NCI-H748 treated with DMSO at 0.1 percent for 48 hours (cell line): ENCODE measurements around the gene TTF1.
A peak's percentile ranks its signal among the peaks of the same experiment; 100 is the strongest.
"Not testable (repeated sequence)": the region's sequence is repeated elsewhere in the genome, so short reads cannot be mapped to it uniquely, and the experiment has no call there.

Experiments used
- DNase-seq: peaks from one replicate; lab custom pipeline; 2025; lab: John Stamatoyannopoulos, UW

TTF1 gene

GRCh38 chr9:132411091-132411508 lies 4.5 kb upstream of the TTF1 start:
- DNase-seq, result peak; percentile 68

- DNase-seq, result no peak
These were observed 4.0 kb upstream of the TTF1 start for GRCh38 chr9:132410642-132411041.

- DNase-seq, result peak; percentile 22
These were observed 3.3 kb upstream of the TTF1 start, which contains the start of gene CFAP77 for GRCh38 chr9:132409828-132410528. CFAP77 (plus strand) TSS chr9:132410211; CDS start chr9:132410272, 61 bp downstream.

DNA sequence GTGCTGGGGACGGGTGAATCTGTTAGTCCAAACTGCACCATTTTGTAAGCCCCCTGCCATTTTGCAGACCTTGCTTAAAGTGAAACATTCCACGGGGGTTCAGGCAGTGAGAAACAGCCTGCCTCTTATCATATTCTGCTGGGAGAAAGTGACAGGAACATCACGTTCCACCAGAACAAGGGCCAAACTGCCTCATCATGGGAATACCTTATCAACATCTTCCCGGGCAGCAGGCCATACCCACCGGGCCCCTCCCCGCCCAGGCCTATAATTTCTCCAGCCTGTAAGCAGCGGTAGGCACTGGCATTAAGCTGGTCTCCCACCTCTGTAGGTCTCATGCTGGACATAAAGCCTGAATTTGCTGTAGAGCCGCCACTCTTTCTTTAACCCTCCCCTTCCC lies 1.9 kb upstream of the TTF1 start:
- no peak for DNase-seq

- no peak for DNase-seq
These were observed 556 bp upstream of the TTF1 start for GRCh38 chr9:132407196-132407595.

- no peak for DNase-seq
These were observed 2.3 kb downstream of the TTF1 start for GRCh38 chr9:132404228-132404881.

DNA sequence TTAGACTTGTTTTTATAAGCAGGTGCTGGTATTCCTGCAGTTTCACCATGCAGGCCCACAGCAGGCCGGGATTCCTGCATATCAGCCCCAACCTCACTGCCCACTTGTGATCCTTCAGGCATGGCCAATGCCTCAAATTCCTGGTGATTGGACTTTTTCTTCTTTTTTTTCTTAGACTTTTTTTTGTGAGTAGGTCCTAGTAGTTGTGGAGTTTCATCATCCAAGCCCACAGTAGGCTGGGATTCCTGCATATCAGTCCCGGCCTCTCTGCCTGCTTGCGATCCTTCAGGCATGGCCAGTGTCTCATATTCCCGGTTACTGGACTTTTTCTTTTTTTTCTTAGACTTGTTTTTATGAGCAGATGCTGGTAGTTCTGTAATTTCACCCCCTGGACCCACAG lies 4.8 kb downstream of the TTF1 start:
- DNase-seq, result no peak

DNA sequence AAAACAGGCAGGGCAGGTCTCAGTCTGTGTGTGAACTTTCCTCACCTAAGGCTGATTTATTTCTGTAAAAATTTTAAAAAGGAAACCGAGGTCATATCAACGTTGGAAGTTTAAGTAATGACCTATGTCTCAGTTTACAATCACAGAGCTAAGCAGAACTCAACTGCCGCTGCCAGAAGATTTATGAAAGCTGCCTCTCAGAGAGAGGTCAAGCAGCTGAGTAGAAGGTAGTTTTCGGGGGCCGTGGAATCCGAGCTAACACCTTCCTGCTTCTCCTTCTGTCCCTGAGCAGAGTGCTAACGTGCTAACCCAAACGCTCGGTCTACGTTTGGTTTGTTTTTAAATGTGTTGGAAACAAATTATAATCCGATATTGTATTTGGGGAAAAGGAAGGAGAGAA lies 11.1 kb downstream of the TTF1 start:
- DNase-seq, result no peak

DNA sequence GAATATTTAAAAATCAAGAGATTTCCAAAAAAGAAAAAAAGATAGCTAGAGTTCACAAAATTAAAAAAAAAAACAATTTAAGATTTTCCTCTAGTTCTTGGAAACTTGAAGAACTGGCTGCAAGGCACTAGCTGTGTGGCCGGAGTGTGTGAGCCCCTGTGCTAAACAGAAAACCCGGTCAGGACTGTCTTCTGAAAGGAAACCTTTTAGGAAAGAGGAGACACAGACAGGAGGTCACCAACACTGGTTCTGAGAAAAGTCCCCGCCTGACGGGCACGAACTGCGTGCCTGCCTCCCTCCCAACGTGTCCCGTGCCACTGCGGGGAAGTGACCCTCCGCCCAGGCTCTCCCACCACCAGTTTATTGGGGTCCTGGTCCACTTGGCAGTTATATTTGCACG lies 15.2 kb downstream of the TTF1 start:
- no peak for DNase-seq

GRCh38 chr9:132390966-132391365 lies 15.7 kb downstream of the TTF1 start:
- no peak for DNase-seq

- no peak for DNase-seq
These were observed 19.5 kb downstream of the TTF1 start for GRCh38 chr9:132387133-132387532.

- DNase-seq, result no peak
These were observed 22.3 kb downstream of the TTF1 start for GRCh38 chr9:132384376-132384775.

GRCh38 chr9:132383462-132383883 lies 23.2 kb downstream of the TTF1 start:
- no peak for DNase-seq

DNA sequence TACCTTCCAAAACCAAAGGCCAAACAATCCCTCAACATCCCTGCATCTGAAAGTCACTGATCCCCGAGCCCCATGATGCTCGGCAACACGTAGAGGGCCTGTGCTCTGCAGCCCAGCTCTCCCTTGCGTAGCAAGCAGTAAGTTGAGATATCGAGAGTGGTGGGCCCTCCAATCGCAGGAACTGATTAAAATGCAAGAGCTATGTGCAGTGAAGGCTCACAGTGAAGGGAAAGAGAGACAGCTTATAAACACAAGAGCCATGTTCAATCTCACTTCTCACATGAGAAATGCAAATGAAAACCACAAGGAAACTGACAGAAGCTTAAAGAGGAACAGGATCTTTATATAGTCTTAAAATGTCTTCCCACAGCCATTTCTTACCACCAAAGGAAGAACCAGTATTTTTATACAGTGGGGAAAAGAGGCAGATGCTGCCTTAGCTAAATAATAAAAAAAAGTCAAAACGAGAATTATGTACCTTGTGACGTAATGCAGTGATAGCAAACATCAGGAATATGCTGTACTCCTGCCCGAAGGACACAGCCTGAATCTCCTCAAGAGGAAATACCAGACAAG lies 24.6 kb downstream of the TTF1 start:
- DNase-seq, result no peak

GRCh38 chr9:132378416-132378815 lies 28.2 kb downstream of the TTF1 start:
- DNase-seq, result not testable (repeated sequence)

- not testable (repeated sequence) for DNase-seq
These were observed 28.9 kb downstream of the TTF1 start for GRCh38 chr9:132377769-132378168.

GRCh38 chr9:132372177-132373095 lies 34.2 kb downstream of the TTF1 start:
- DNase-seq, result no peak

DNA sequence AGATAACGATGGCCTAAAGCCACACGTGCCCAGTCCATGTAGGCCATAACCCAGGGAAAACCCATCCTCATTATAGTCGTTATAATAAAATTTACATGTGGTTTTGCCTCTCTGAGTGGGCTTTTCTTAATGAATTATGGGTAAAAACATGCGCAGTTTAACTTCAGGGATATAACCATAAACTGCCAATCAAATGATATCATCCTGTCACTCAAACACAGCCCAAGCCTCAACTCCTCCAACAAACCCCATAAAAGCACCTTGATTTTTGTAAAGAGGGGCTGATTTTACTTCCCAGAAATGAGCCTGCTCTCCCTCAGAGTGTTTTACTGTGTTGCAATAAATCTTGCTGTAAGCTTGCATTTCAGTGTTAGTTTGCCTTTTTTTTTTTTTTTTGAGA lies 36.0 kb downstream of the TTF1 start:
- DNase-seq, result no peak

- DNase-seq, result no peak
These were observed 37.2 kb downstream of the TTF1 start for GRCh38 chr9:132369421-132369820.

DNA sequence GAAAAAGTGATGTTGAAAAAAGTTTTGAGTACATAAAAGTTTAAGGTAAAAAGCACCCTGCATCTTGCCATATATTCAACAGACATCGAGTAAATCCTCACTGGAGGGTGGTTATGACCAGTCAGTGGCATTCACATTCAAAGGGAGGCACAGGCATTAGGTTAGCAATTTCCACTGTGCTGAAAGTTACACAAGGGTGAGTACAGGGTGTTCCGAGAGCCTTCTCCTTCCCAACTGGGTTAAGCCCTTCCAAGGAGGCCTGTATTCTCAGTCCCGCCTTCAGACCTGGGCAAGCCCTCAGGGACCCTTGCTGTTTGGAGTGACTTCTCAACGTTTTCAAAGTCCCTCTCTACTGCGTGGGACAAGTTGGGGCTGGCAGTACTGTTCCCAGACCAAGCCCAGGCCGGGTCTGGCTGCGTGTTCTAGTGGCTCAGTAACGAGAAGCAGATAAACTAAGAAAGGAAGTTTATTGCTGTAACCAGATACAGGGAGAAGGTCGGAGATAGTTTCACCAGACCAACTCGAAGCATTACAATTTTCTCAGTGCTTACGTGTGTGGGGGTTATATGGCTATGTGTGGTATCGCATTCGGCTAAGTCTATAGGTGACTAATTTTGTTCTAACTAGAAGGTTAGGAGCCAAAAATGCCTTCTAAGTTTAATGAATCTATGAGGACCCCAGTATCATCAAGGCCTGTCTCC lies 38.9 kb downstream of the TTF1 start:
- no peak for DNase-seq

GRCh38 chr9:132366481-132366880 lies 40.2 kb downstream of the TTF1 start:
- DNase-seq, result no peak

GRCh38 chr9:132365986-132366385 lies 40.7 kb downstream of the TTF1 start:
- DNase-seq, result no peak
